ENCODE data around the gene LUC7L3. TPM values are rescaled to one million over a fixed set of nuclear protein-coding genes. Genes with fewer than 3 reads are reported as not detected.
A peak's percentile ranks its signal among the peaks of the same experiment; 100 is the strongest.
"Not testable (repeated sequence)": the region's sequence is repeated elsewhere in the genome, so short reads cannot be mapped to it uniquely, and the experiment has no call there.

LUC7L3 gene
- total RNA-seq, 1 experiment from 2014 or later = 154 TPM

DNA sequence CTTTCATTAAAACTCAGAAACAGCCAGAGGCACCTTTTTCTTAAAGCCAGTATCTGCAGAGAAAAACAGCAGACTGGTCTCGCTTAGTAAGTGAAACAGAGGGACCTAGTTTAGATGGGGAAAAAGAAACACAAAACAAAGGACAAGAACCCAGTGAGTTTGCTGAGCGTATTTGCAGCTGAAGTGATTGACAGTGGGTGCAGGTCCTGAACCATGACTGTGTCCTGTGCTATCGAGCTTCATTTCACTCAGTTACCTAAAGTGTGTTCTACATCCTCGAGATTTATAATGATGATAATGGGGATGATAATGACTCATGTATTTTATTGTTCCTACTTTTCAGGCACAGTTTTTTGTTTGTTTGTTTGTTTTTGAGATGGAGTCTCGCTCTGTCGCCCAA is 84.3 kb downstream of the LUC7L3 start:
- Mint-ChIP-seq H3K27me3 (ENCODE audit: low read depth) (no peaks in the 10 kb centered on the region; the same call in none of the 2 replicates), H3K4me3 (no peak overlapping the region), H3K36me3 (ENCODE audit: insufficient read depth in 1 of 3, low read depth in 3 of 3) (no peaks in the 10 kb centered on the region; a peak in 1 of 7 replicates), H3K4me1 (peaks cover 12 to 18% of the 10 kb centered on the region in 2 experiments), H3K9me3 (no peaks in the 10 kb centered on the region; a peak in 1 of 5 replicates), H3K27ac (peak overlapping the region in 1 of 3 experiments; percentile 85; a peak in 2 of 7 replicates)
- TF ChIP-seq, protein P1, sequence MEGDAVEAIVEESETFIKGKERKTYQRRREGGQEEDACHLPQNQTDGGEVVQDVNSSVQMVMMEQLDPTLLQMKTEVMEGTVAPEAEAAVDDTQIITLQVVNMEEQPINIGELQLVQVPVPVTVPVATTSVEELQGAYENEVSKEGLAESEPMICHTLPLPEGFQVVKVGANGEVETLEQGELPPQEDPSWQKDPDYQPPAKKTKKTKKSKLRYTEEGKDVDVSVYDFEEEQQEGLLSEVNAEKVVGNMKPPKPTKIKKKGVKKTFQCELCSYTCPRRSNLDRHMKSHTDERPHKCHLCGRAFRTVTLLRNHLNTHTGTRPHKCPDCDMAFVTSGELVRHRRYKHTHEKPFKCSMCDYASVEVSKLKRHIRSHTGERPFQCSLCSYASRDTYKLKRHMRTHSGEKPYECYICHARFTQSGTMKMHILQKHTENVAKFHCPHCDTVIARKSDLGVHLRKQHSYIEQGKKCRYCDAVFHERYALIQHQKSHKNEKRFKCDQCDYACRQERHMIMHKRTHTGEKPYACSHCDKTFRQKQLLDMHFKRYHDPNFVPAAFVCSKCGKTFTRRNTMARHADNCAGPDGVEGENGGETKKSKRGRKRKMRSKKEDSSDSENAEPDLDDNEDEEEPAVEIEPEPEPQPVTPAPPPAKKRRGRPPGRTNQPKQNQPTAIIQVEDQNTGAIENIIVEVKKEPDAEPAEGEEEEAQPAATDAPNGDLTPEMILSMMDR (conservative IDR thresholded peaks at IDR 0.05) = no peak
- no peak overlapping the region for H3K4me2 ChIP-seq (ENCODE audit: insufficient read depth, insufficient read length, low read length)
- no peak overlapping the region for H4K91ac ChIP-seq (ENCODE audit: insufficient read length, low read depth, low read length)
- H4K20me1 ChIP-seq (ENCODE audit: control insufficient read depth, insufficient read depth, insufficient read length) = no peaks in the 10 kb centered on the region
- no peak overlapping the region for H3K4ac ChIP-seq (ENCODE audit: low read depth, low read length)
- H2AFZ ChIP-seq (ENCODE audit: low read length) = no peak overlapping the region
- H3K27ac ChIP-seq (ENCODE audit: insufficient read length, low read depth, low read length) = no peak overlapping the region
- H3T11ph ChIP-seq (ENCODE audit: low read length) = no peak overlapping the region
- H3K56ac ChIP-seq (ENCODE audit: insufficient read length, low read depth, low read length) = no peak overlapping the region
- no peaks in the 10 kb centered on the region for H3K4me1 ChIP-seq (ENCODE audit: insufficient read depth, low read length)
- H3K79me1 ChIP-seq (ENCODE audit: insufficient read depth, low read depth, low read length, poor library complexity, severe bottlenecking) = no peaks in the 10 kb centered on the region
- no peak overlapping the region for H2BK120ac ChIP-seq (ENCODE audit: low read depth, low read length, poor library complexity, severe bottlenecking)
- H2BK15ac ChIP-seq (ENCODE audit: low read depth, low read length) = no peak overlapping the region
- H3K14ac ChIP-seq (ENCODE audit: insufficient read depth, low read length) = no peak overlapping the region
- H3K23ac ChIP-seq (ENCODE audit: insufficient read length, low read depth, low read length) = no peak overlapping the region
- H3K79me2 ChIP-seq (ENCODE audit: insufficient read depth, low read length) = no peaks in the 10 kb centered on the region
- no peak for DNase-seq
- no CpG with 5 or more reads among the region's 6 CpGs for WGBS (ENCODE audit: extremely low coverage, insufficient read length, low lambda C conversion rate)
- H3K9me3 ChIP-seq (ENCODE audit: control insufficient read depth, low read depth, low read length) = no peaks in the 10 kb centered on the region
- no peak overlapping the region for H2BK20ac ChIP-seq (ENCODE audit: low read depth, low read length, poor library complexity, severe bottlenecking)
- H2BK12ac ChIP-seq (ENCODE audit: insufficient read length, low read depth, low read length) = no peak overlapping the region
- no peaks in the 10 kb centered on the region for H3K23me2 ChIP-seq (ENCODE audit: insufficient read length, low read depth, low read length, poor library complexity, severe bottlenecking)
- H2AK5ac ChIP-seq (ENCODE audit: insufficient read length, low read length) = no peak overlapping the region
- H4K5ac ChIP-seq (ENCODE audit: insufficient read length, low read depth, low read length) = no peak overlapping the region
- H3K9ac ChIP-seq (ENCODE audit: extremely low read depth, insufficient read length, low read length) = no peak overlapping the region
- no peaks in the 10 kb centered on the region for H3K27me3 ChIP-seq (ENCODE audit: insufficient read depth, low read length)
- H2BK5ac ChIP-seq (ENCODE audit: insufficient read length, low read length) = no peak overlapping the region
- no peak overlapping the region for H3K18ac ChIP-seq (ENCODE audit: insufficient read length, low read depth, low read length)
- H4K8ac ChIP-seq (replicated peaks; ENCODE audit: insufficient read length, low read depth, low read length) = no peak overlapping the region

DNA sequence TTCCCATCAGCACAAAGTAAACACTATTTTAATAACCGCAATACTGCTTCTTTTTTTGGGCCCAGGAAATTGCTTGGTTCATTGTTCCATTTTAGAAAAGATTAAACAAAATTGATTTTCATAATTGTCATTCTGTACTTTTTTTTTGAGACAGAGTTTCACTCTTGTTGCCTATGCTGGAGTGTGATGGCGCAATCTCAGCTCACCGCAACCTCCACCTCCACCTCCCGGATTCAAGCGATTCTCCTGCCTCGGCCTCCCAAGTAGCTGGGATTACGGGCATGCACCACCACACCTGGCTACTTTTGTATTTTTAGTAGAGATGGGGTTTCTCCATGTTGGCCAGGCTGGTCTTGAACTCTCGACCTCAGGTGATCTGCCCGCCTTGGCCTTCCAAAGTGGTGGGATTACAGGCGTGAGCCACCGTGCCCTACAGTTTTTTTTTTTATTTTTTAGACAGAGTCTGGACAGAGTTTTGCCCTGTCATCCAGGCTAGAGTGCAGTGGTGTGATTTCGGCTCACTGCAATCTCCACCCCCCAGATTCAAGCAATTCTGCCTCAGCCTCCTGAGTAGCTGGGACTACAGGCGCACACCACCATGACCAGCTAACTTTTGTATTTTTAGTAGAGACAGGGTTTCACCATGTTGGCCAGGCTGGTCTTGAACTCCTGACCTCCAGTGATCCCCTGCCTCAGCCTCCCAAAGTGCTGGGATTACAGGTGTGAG is 85.5 kb downstream of the LUC7L3 start:
- not testable (repeated sequence) for H4K5ac ChIP-seq (ENCODE audit: insufficient read length, low read depth, low read length)

More for the DNA sequence above, 85.5 kb downstream of the LUC7L3 start:
- not testable (repeated sequence) for H3K9ac ChIP-seq (ENCODE audit: extremely low read depth, insufficient read length, low read length); H2BK12ac ChIP-seq (ENCODE audit: insufficient read length, low read depth, low read length); H2BK20ac ChIP-seq (ENCODE audit: low read depth, low read length, poor library complexity, severe bottlenecking); H3K27me3 Mint-ChIP-seq (ENCODE audit: low read depth); H3K4ac ChIP-seq (ENCODE audit: low read depth, low read length); H3T11ph ChIP-seq (ENCODE audit: low read length); H3K9me3 ChIP-seq (ENCODE audit: control insufficient read depth, low read depth, low read length); H3K23me2 ChIP-seq (ENCODE audit: insufficient read length, low read depth, low read length, poor library complexity, severe bottlenecking); H3K79me1 ChIP-seq (ENCODE audit: insufficient read depth, low read depth, low read length, poor library complexity, severe bottlenecking); H3K36me3 Mint-ChIP-seq (ENCODE audit: insufficient read depth in 1 of 3, low read depth in 3 of 3); H2AK5ac ChIP-seq (ENCODE audit: insufficient read length, low read length); H3K4me3 Mint-ChIP-seq; H2AFZ ChIP-seq (ENCODE audit: low read length); H4K91ac ChIP-seq (ENCODE audit: insufficient read length, low read depth, low read length); H3K9me3 Mint-ChIP-seq; H3K23ac ChIP-seq (ENCODE audit: insufficient read length, low read depth, low read length); H3K4me1 ChIP-seq (ENCODE audit: insufficient read depth, low read length); H3K4me2 ChIP-seq (ENCODE audit: insufficient read depth, insufficient read length, low read length); H2BK5ac ChIP-seq (ENCODE audit: insufficient read length, low read length); H3K79me2 ChIP-seq (ENCODE audit: insufficient read depth, low read length); H2BK15ac ChIP-seq (ENCODE audit: low read depth, low read length); H3K56ac ChIP-seq (ENCODE audit: insufficient read length, low read depth, low read length); H3K27ac ChIP-seq (ENCODE audit: insufficient read length, low read depth, low read length); H3K14ac ChIP-seq (ENCODE audit: insufficient read depth, low read length); H3K4me1 Mint-ChIP-seq; H3K27me3 ChIP-seq (ENCODE audit: insufficient read depth, low read length); H4K8ac ChIP-seq (replicated peaks; ENCODE audit: insufficient read length, low read depth, low read length); H4K20me1 ChIP-seq (ENCODE audit: control insufficient read depth, insufficient read depth, insufficient read length); H3K18ac ChIP-seq (ENCODE audit: insufficient read length, low read depth, low read length); DNase-seq; H2BK120ac ChIP-seq (ENCODE audit: low read depth, low read length, poor library complexity, severe bottlenecking); H3K27ac Mint-ChIP-seq
- WGBS (ENCODE audit: extremely low coverage, insufficient read length, low lambda C conversion rate) = no CpG with 5 or more reads among the region's 13 CpGs
